MM.1S (cell line): ENCODE results near the gene MCM7.

Experiments
- CTCF ChIP-seq: fragments of 300-600 bp; sonication (generic); IDR thresholded peaks from 2 replicates; pipeline ENCODE4 v1.5.1; 2016; ENCODE audit warnings: antibody characterized with exemption, low read length, mixed read lengths
- EZH2 ChIP-seq: fragments of 300-600 bp; sonication (generic); optimal IDR thresholded peaks from 2 replicates; pipeline ENCODE3; 2017; ENCODE audit warnings: low read depth, mild to moderate bottlenecking, antibody characterized with exemption, low read length, mixed read lengths
- EZH2phosphoT487 ChIP-seq: fragments of 300-600 bp; sonication (generic); IDR thresholded peaks from 2 replicates; pipeline ENCODE4 v1.6.1; 2018; ENCODE audit warnings: antibody characterized with exemption, low read length

- TF ChIP-seq CTCF (no peak), EZH2 (no peak), EZH2phosphoT487 (no peak)
These were observed 6.7 kb upstream of the MCM7 start for GRCh38 chr7:100107890-100108289.
